ENCODE data around the gene IQCK.

The IQCK gene

DNA sequence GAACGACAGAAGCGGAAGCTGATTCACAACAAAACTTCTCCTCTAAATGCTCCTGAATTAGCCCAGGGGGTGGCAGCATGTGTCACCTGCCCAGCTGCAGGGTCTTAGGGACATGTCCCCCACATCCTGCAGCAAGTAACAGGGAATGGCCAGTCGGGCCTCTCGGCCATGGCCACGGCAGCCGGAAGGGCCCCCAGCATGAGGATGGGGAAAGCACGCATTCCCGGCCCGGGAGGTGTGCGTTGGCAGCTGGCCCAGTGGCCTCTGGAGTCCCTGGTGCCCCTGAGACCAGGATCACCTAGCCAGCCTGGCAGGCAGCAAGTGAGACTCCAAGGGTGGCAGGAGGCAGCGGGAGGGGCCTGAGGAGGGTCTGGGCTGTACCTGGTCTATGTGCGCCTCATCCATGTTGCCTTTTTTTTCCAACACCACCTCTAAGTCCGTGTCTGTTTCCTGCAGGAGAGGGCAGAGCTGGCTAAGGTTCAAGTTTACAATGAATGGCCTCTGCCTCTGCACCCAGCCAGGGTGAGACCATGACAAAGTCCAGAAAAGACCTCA lies 7.0 kb upstream of the IQCK start:
- no peaks in the 10 kb centered on the region for H3K36me3 ChIP-seq (ENCODE audit: low read length)
- no peaks in the 10 kb centered on the region for H3K27me3 ChIP-seq (ENCODE audit: low read length)
- H3F3A ChIP-seq (ENCODE audit: insufficient read depth) = no peaks in the 10 kb centered on the region
- no peak overlapping the region for H3K4me3 ChIP-seq (ENCODE audit: insufficient read depth, low read length, poor library complexity, severe bottlenecking)
- H3K4me2 ChIP-seq (ENCODE audit: low read depth, low read length, poor library complexity, severe bottlenecking) = no peak overlapping the region
- H3K79me2 ChIP-seq (ENCODE audit: insufficient read depth, low read length) = peaks cover 14% of the 10 kb centered on the region
- H3K9me3 ChIP-seq (ENCODE audit: insufficient read depth, low read length) = no peaks in the 10 kb centered on the region
- no peak for TF ChIP-seq EZH2phosphoT487 (conservative IDR thresholded peaks at IDR 0.05; ENCODE audit: low read length)
- TF ChIP-seq CTCF (IDR thresholded peaks at IDR 0.05; ENCODE audit: insufficient read depth, low read length, poor library complexity, severe bottlenecking) = no peak
- no peaks in the 10 kb centered on the region for H3K9me2 ChIP-seq (replicated peaks; ENCODE audit: insufficient read depth, low read length)
- H2AFZ ChIP-seq (ENCODE audit: low read depth, low read length, severe bottlenecking) = no peak overlapping the region
- H3K9ac ChIP-seq (ENCODE audit: low read length) = no peak overlapping the region
- no peak overlapping the region for H3K27ac ChIP-seq (ENCODE audit: low read depth, low read length)
- H4K20me1 ChIP-seq (ENCODE audit: low read depth, low read length) = no peaks in the 10 kb centered on the region

GRCh38 chr16:19711643-19712042 lies 6.4 kb upstream of the IQCK start:
- Histone ChIP-seq H3K27me3 (ENCODE audit: low read length) (no peaks in the 10 kb centered on the region), H3F3A (ENCODE audit: insufficient read depth) (no peaks in the 10 kb centered on the region), H3K36me3 (ENCODE audit: low read length) (no peaks in the 10 kb centered on the region), H3K4me2 (ENCODE audit: low read depth, low read length, poor library complexity, severe bottlenecking) (no peak overlapping the region), H3K9me2 (replicated peaks; ENCODE audit: insufficient read depth, low read length) (no peaks in the 10 kb centered on the region), H3K4me3 (ENCODE audit: insufficient read depth, low read length, poor library complexity, severe bottlenecking) (no peak overlapping the region), H4K20me1 (ENCODE audit: low read depth, low read length) (no peaks in the 10 kb centered on the region), H3K27ac (ENCODE audit: low read depth, low read length) (no peak overlapping the region), H3K79me2 (ENCODE audit: insufficient read depth, low read length) (peaks cover 20% of the 10 kb centered on the region), H2AFZ (ENCODE audit: low read depth, low read length, severe bottlenecking) (no peak overlapping the region), H3K9me3 (ENCODE audit: insufficient read depth, low read length) (no peaks in the 10 kb centered on the region), H3K9ac (ENCODE audit: low read length) (no peak overlapping the region)
- TF ChIP-seq CTCF (IDR thresholded peaks at IDR 0.05; ENCODE audit: insufficient read depth, low read length, poor library complexity, severe bottlenecking) (no peak), EZH2phosphoT487 (conservative IDR thresholded peaks at IDR 0.05; ENCODE audit: low read length) (no peak)

DNA sequence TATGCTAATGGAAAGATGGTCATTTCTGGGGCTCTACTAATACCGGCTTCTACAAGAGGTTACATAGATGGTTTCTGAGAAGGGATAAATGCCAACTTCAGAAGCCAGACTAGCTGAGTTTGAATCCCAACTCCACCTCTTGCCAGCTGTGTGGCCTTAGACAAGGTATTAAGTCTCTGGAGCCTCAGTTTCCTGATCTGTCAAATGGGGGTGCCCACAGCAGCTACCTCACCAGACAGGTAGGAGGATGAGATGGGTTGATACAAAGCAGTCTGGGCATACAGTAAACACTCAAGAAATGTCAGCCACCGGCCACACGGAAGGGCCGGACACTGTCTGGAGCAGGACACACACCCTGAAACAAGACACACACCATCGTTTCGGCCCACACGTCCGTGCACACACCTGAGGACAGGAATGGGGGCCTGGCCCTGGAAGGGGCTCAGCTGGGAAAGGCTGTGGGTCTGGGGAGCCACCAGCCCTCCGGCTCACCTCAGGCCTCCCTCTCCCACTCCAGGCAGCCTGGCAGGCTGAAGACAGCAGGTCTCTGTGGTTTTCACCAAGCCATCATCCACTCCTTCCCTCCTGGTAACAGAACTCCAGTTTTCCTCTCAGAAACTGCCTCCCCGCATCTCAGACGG lies 5.5 kb upstream of the IQCK start:
- Histone ChIP-seq H3K4me2 (ENCODE audit: low read depth, low read length, poor library complexity, severe bottlenecking) (no peak overlapping the region), H4K20me1 (ENCODE audit: low read depth, low read length) (no peaks in the 10 kb centered on the region)

More for the DNA sequence above, 5.5 kb upstream of the IQCK start:
- Histone ChIP-seq H3K79me2 (ENCODE audit: insufficient read depth, low read length) (peaks cover 29% of the 10 kb centered on the region), H3K9me2 (replicated peaks; ENCODE audit: insufficient read depth, low read length) (no peaks in the 10 kb centered on the region), H2AFZ (ENCODE audit: low read depth, low read length, severe bottlenecking) (no peak overlapping the region), H3K36me3 (ENCODE audit: low read length) (no peaks in the 10 kb centered on the region), H3K9me3 (ENCODE audit: insufficient read depth, low read length) (no peaks in the 10 kb centered on the region), H3K9ac (ENCODE audit: low read length) (no peak overlapping the region), H3K4me3 (ENCODE audit: insufficient read depth, low read length, poor library complexity, severe bottlenecking) (no peak overlapping the region), H3F3A (ENCODE audit: insufficient read depth) (no peaks in the 10 kb centered on the region), H3K27ac (ENCODE audit: low read depth, low read length) (no peak overlapping the region), H3K27me3 (ENCODE audit: low read length) (no peaks in the 10 kb centered on the region)
- TF ChIP-seq CTCF (IDR thresholded peaks at IDR 0.05; ENCODE audit: insufficient read depth, low read length, poor library complexity, severe bottlenecking) (no peak), EZH2phosphoT487 (conservative IDR thresholded peaks at IDR 0.05; ENCODE audit: low read length) (no peak)

Measured in SU-DHL-6 (cell line).